C4-2B (cell line): ENCODE results near the gene RBM20.

Experiments
- ZFX ChIP-seq: fragments of 450-650 bp; IDR thresholded peaks from 2 replicates; pipeline ENCODE4 v1.6.1; 2017
- TF ChIP-seq, protein P1 (sequence below): fragments of 450-650 bp; conservative IDR thresholded peaks from 2 replicates; pipeline ENCODE4 v1.5.1; 2017; ENCODE audit warnings: mild to moderate bottlenecking

DNA sequence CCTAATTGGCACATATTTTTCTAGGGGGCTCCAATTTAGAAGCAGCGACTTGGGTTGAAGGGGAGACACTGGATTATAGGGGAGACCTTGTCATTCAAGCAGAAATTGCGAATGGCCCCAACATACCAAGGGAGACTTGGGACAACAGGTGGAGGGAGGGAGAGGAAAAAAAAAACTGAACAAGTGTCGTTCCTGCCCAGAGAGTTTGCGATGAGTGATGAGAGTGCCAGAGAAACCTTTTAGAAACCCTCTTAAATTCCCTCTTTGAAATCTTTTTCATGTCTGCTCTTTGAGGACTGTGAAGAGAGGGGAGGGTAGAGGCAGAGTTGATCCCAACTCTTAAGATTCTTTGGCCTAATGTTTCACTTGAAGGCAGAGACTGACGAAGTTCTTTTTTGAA, 24.3 kb downstream of the RBM20 start:
- TF ChIP-seq, protein P1, sequence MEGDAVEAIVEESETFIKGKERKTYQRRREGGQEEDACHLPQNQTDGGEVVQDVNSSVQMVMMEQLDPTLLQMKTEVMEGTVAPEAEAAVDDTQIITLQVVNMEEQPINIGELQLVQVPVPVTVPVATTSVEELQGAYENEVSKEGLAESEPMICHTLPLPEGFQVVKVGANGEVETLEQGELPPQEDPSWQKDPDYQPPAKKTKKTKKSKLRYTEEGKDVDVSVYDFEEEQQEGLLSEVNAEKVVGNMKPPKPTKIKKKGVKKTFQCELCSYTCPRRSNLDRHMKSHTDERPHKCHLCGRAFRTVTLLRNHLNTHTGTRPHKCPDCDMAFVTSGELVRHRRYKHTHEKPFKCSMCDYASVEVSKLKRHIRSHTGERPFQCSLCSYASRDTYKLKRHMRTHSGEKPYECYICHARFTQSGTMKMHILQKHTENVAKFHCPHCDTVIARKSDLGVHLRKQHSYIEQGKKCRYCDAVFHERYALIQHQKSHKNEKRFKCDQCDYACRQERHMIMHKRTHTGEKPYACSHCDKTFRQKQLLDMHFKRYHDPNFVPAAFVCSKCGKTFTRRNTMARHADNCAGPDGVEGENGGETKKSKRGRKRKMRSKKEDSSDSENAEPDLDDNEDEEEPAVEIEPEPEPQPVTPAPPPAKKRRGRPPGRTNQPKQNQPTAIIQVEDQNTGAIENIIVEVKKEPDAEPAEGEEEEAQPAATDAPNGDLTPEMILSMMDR: no peak
- no peak for TF ChIP-seq ZFX
